ENCODE measurements around the gene S100P. TPM values are rescaled to one million over a fixed set of nuclear protein-coding genes. Genes with fewer than 3 reads are reported as not detected.
A peak's percentile ranks its signal among the peaks of the same experiment; 100 is the strongest.

Gene S100P
- total RNA-seq, 2 experiments from 2014 or later = 8.5 to 10.0 TPM

DNA sequence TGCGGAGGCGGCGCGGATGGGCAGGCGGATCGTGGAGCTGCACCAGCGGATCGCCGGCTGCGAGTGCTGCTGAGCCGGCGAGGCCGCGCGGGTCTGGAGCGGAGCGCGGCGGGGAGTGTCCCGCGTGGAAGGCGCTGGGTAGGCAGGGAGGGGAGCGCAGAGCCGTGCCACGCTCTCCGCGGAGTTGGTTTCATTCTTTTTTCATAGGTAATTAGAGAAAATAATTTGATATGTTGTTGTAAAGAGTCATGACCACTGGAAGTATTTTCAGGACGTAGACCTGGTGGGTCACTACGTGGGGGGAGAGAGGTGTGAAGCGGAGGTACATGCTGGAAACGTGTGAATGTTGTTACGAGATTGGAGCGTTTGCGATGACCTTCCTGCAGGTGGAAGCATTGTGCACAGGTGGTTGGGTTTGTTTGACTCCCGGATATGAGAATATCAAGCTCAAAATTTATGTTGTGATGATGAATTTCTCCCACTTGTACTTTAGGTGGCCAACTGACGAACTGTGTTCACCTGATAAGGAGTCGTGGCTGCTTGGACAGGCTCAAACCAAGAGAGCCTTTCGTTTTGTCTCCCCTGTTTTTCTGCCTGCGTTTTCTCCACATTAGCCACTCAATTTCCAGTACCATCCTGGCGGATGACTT, 19.1 kb upstream of the S100P start:
- H3K27me3 Mint-ChIP-seq (ENCODE audit: low read depth) = no peaks in the 10 kb centered on the region
- CTCF ChIA-PET = interaction anchor here (0.7 to 6.8 kb wide), 17 partner anchors 10 to 368 kb away, joined by 3 to 96 read pairs (median 6); partner anchors contain the start of genes BLOC1S4, MRFAP1L1 and S100P
- H3K4me1 Mint-ChIP-seq (ENCODE audit: low read depth) = peaks cover 48% of the 10 kb centered on the region
- H3K27ac Mint-ChIP-seq = peak overlapping the region; percentile 97
- H3K4me3 Mint-ChIP-seq = peak overlapping the region; percentile 96
- peaks cover 47% of the 10 kb centered on the region for H3K36me3 Mint-ChIP-seq (ENCODE audit: low read depth)
- intact Hi-C loops (cut with micrococcal nuclease) = loop anchor here (1.0 kb wide), 10 partner anchors 15 to 394 kb away; partner anchors contain the start of genes BLOC1S4, GRPEL1, MAN2B2 and MRFAP1L1
- DNase-seq = peak; percentile 85
- H3K9me3 Mint-ChIP-seq = peaks cover 3% of the 10 kb centered on the region

DNA sequence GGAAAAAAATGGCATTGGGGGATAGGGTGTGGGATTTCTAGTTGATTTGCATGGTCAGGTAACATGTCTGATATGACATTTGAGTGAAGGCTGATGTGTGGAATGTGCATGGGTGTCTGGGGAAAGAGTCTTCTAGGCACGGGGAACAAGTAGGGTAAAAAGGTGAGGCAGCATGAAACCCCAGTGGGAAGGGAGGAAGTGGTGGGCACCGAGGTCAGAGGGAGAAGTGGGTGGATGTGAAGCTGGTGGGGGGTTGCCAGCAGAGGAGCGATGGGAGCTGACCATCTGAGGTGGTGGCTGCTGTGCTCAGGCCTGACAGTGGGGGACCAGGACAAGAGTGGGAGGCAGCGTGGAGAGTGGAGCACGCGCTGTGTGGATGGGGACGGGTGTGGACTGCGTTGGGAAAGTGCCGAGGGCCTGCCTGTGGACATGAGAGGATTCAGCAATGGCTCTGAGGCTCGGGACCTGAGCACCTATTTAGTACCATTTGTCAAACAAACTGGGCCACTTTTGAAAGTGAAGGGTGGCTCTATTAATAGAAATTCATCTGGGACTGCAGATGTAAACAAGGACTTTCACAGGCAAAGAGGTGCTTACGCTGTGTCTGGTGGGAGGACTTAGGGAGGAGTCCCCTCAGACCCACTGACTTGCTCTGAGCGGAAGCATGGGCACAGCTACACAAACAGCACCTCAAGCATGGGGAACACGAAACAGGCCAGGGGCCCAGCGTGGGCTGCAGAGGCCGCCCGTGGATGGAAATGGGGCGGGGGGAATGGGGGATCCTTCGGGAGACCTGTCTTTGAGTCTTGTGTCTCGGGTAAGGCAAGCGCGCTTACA, 16.7 kb upstream of the S100P start:
- peaks cover 55% of the 10 kb centered on the region for H3K36me3 Mint-ChIP-seq (ENCODE audit: low read depth)
- H3K9me3 Mint-ChIP-seq = peaks cover 5% of the 10 kb centered on the region
- no peaks in the 10 kb centered on the region for H3K27me3 Mint-ChIP-seq (ENCODE audit: low read depth)
- peak overlapping the region; percentile 97 for H3K27ac Mint-ChIP-seq
- CTCF ChIA-PET = interaction anchor here (0.9 to 6.8 kb wide), 5 partner anchors 8 to 40 kb away, joined by 4 to 96 read pairs (median 25); partner anchors contain the start of genes BLOC1S4, MRFAP1L1 and S100P
- DNase-seq = no peak
- peak overlapping the region; percentile 96 for H3K4me3 Mint-ChIP-seq
- intact Hi-C loops (cut with micrococcal nuclease) = loop anchor here (1.0 kb wide), 1 partner anchor 9 kb away; no protein-coding TSS in a partner anchor
- peaks cover 48% of the 10 kb centered on the region for H3K4me1 Mint-ChIP-seq (ENCODE audit: low read depth)

DNA sequence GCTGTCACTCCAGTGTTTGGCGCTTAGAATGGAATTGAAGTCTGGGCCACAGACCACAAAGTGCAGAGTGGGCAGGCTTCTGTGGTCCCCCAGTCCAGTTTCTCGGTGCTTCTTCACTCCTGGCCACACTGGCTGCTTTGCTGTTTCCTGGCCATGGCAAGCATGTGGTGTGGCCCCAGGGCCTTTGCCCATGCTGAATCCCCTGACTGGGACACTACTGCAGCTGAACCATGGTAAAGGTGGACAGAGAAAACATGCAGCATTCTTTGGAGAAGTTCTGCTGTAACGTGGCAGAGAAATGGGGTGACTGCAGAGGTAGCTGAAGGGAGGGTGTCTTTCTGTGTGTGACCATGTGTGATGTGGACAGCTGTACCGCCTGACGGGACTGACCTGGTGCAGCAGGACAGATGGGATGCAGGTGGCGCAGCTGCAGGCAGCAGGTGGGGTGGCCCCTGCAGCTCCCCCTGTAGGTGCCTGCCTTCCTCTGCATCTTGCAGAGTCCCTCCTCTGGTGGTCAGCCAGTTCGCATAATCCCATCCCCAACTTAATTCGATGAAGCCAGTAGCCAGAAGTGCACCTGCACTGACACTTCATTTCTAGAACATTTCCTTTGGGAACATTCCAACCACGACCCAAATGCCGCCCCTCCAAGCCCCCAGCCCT, 13.2 kb upstream of the S100P start:
- H3K9me3 Mint-ChIP-seq = peaks cover 5% of the 10 kb centered on the region
- peaks cover 35% of the 10 kb centered on the region for H3K4me1 Mint-ChIP-seq (ENCODE audit: low read depth)
- CTCF ChIA-PET = interaction anchor here (1.1 to 1.3 kb wide), 2 partner anchors 9 to 10 kb away, joined by 3 to 4 read pairs; no protein-coding TSS in a partner anchor
- H3K27me3 Mint-ChIP-seq (ENCODE audit: low read depth) = no peaks in the 10 kb centered on the region
- intact Hi-C loops (cut with micrococcal nuclease) = no loop called here
- H3K36me3 Mint-ChIP-seq (ENCODE audit: low read depth) = peaks cover 43% of the 10 kb centered on the region
- H3K4me3 Mint-ChIP-seq = no peak overlapping the region
- no peak for DNase-seq
- no peak overlapping the region for H3K27ac Mint-ChIP-seq

DNA sequence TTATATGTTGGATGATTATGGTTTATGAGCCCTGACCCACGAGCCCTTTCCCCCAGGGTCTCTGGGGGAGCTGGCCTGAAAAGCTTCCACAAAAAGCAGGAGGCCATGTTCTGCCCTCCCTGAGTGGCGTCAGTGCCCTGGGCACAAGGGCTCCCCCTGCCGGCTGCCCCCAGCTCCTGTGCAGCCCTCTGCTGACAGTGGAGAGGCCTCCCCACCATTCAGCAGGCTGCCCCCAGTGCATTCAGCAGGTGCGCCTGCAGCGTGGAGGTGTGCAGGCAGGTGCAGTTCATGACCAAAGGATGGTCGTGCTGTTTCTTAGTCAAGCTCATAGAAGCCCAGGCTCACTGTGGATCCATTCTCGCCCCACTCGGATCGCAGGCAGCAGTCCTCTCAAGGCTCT, 12.5 kb upstream of the S100P start:
- H3K4me3 Mint-ChIP-seq = no peak overlapping the region

DNA sequence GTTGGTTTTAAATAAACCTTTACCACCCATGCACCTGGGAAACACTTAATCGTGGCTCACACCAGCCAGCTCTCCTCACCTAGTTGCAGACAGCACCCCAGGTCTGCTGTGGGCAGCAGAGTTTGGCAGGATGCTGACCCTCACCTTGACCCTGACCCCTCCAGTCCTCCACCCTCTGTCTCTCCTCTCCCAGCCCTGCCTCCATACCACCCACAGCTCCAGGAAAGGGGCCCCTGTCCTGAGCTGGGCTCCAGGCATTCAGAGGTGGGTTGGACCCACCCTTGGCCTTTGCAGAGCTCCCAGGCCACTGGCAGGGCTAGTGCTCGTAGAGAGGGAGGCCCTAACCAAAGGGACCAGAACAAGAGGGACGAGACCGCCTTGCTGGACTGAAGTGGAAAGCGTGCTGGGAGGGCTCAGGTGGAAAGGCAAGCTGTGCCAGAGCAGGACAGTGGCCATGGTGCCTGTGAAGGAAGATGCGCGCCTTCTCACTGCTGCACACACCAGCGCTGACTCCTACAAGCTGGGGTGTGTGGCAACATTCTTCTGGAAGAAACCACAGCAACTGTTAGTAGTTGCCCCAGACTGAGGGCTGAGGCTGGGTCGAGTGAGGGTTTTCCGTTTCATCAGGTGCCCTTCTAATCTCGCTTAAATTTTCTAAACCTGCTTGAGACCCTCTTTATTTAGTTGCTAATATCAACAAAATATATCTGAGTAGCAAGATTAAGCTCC, 10.7 kb upstream of the S100P start:
- no peaks in the 10 kb centered on the region for H3K27me3 Mint-ChIP-seq (ENCODE audit: low read depth)
- no peak for DNase-seq
- H3K9me3 Mint-ChIP-seq = peaks cover 5% of the 10 kb centered on the region
- H3K4me3 Mint-ChIP-seq = no peak overlapping the region
- intact Hi-C loops (cut with micrococcal nuclease) = no loop called here
- CTCF ChIA-PET = no interaction called here
- H3K27ac Mint-ChIP-seq = no peak overlapping the region
- H3K4me1 Mint-ChIP-seq (ENCODE audit: low read depth) = peaks cover 20% of the 10 kb centered on the region
- H3K36me3 Mint-ChIP-seq (ENCODE audit: low read depth) = peaks cover 21% of the 10 kb centered on the region

More for the DNA sequence above, 12.5 kb upstream of the S100P start:
- Mint-ChIP-seq H3K4me1 (ENCODE audit: low read depth) (peaks cover 29% of the 10 kb centered on the region), H3K9me3 (peaks cover 5% of the 10 kb centered on the region), H3K27me3 (ENCODE audit: low read depth) (no peaks in the 10 kb centered on the region), H3K27ac (no peak overlapping the region), H3K36me3 (ENCODE audit: low read depth) (peaks cover 36% of the 10 kb centered on the region)
- CTCF ChIA-PET = interaction anchor here (0.6 to 1.3 kb wide), 2 partner anchors 10 to 218 kb away, joined by 4 to 5 read pairs; no protein-coding TSS in a partner anchor
- intact Hi-C loops (cut with micrococcal nuclease) = no loop called here
- no peak for DNase-seq

DNA sequence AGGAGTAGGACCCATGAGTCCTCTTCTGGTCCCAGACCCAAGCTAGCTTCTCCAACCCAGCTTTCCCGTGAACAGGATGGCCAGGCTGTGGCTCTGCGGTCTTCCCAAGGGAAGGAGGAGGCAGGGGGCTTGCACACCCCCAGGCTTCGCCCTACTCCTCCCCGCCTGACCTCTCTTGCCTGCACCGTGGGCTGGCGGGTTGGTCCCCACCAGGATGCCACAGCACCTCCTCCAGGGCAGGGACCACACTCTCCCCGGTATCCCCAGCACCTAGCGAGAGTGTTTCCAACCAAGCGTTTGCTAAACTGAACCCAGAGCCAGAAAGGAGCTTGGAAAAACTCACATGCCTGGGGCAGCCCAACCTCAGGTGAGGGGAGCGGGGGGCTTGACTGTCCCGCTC, 9.0 kb upstream of the S100P start:
- Mint-ChIP-seq H3K4me3 (no peak overlapping the region), H3K9me3 (peaks cover 2% of the 10 kb centered on the region), H3K27me3 (ENCODE audit: low read depth) (no peaks in the 10 kb centered on the region), H3K4me1 (ENCODE audit: low read depth) (peaks cover 24% of the 10 kb centered on the region), H3K36me3 (ENCODE audit: low read depth) (peaks cover 7% of the 10 kb centered on the region), H3K27ac (no peak overlapping the region)
- intact Hi-C loops (cut with micrococcal nuclease) = no loop called here
- no peak for DNase-seq
- CTCF ChIA-PET = interaction anchor here (1.3 to 1.4 kb wide), 2 partner anchors 9 to 10 kb away, joined by 5 read pairs; no protein-coding TSS in a partner anchor

DNA sequence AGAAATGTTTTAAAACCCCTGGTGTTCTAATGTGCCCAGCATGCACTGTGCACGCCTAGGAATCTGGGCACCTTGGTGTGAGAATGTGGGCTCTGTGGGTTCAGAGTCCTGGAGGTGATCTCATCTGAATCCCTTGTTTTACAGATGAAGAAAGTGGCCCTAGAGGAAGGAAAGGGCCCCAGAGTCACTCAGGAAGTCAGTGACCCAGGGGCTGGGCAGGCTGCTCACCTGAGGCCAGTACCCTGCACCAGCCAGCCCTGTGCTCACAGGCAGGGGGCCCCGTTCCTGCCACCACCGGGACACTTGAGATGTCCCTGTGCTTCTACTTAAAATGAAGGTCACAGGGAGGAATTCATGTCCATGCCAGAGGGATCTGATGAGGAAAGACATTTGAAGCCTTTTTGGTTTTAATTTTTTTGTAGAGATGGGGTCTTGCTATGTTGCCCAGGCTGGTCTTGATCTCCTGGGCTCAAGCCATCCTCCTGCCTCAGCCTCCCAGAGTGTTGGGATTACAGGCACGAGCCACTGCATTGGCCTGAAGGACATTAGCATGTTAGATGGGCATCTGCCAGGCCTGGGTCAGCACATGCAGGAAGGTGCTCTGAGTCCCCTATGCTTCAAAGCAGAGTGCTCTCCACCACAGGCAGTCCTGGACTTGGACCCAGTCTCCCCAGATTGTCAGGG, 7.4 kb upstream of the S100P start:
- Mint-ChIP-seq H3K27me3 (ENCODE audit: low read depth) (no peaks in the 10 kb centered on the region), H3K9me3 (no peaks in the 10 kb centered on the region), H3K4me1 (ENCODE audit: low read depth) (peaks cover 40% of the 10 kb centered on the region), H3K27ac (peak overlapping the region; percentile 24), H3K36me3 (ENCODE audit: low read depth) (no peaks in the 10 kb centered on the region), H3K4me3 (no peak overlapping the region)
- DNase-seq = no peak
- intact Hi-C loops (cut with micrococcal nuclease) = loop anchor here (1.0 kb wide), 1 partner anchor 9 kb away; no protein-coding TSS in a partner anchor
- CTCF ChIA-PET = interaction anchor here (1.5 kb wide), 1 partner anchor 11 kb away, joined by 6 read pairs; no protein-coding TSS in a partner anchor

DNA sequence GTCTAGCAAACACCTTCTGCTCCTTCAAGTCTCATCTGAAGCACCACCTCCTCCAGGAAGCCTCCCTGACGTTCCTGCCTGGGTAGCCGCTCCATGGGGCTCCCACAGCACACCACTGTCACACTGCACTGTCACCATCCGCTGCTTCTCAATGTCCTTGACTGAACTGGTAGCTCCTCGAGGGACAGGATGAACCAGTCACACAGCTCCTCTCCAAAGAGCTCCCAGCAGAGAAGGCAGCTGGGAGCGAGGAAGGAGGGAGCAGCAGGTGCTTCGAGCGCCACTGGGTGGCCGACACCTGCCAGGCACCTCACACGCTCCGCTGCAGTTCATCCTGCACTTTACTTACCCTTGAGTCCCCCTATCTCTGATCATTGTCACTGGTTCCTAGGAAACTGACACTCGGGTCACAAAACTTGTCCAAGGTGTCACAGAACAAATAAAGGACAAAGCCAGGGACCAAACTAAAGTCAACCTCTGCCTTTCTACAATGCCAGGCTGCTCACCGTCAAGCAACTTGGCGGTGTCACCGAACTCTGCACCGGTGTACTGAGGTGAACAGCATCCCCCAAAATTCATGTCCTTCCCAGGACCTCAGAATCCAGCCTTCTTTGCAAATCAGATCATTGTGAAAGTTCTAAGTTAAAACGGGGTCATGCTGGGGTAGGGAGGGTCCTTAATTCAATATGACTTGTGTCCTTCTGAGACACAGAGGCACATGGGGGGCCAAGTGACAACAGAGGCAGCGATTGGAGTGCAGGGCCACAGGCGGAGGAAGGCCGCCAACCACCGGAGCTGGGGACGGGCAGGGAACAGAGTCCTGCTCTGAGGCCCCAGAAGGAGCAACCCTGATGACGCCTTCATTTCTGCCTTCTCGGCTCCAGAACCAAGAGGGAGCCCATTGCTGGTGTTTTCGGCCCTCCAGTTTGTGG, 5.5 kb upstream of the S100P start:
- Mint-ChIP-seq H3K36me3 (ENCODE audit: low read depth) (no peaks in the 10 kb centered on the region), H3K27ac (no peak overlapping the region), H3K9me3 (no peaks in the 10 kb centered on the region), H3K27me3 (ENCODE audit: low read depth) (no peaks in the 10 kb centered on the region), H3K4me3 (no peak overlapping the region), H3K4me1 (ENCODE audit: low read depth) (peaks cover 53% of the 10 kb centered on the region)
- CTCF ChIA-PET = interaction anchor here (0.6 to 3.7 kb wide), 6 partner anchors 9 to 32 kb away, joined by 3 to 33 read pairs (median 10); a partner anchor contains a TSS
- DNase-seq = no peak
- intact Hi-C loops (cut with micrococcal nuclease) = loop anchor here (2.0 kb wide), 1 partner anchor 21 kb away; the partner anchor contains the start of gene MRFAP1L1

DNA sequence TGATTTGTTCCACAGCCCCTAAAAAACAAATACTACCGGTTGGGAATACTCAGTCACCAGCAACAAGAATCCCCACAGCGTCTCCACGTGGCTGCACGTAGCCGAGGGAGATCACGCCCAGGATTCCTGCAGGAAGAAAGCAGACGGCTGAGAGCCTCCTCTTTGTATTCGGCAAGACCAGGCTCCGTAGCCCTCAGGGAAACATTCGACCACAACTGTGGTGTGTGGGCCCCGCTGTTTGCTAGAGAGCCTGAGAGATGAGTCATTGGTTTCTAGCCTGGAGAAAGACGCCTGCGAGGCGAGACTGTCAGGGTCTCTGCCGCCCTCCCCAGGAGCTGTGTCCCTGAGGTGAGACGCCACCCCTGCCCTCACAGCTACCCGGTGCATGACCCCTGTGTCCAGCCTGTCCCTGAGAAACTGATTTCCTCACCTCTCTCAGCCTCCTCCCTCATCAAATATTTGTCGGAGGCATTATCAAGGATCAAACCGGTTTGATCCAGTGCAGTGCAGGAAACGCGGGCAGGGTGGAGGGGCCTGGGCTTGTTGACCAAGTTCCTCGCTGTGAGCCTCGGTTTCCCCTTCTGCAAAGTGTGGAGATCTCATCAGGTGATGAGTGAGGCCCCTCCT, 4.7 kb upstream of the S100P start:
- Mint-ChIP-seq H3K4me3 (peak overlapping the region; percentile 51), H3K4me1 (ENCODE audit: low read depth) (peaks cover 61% of the 10 kb centered on the region), H3K27ac (no peak overlapping the region), H3K9me3 (no peaks in the 10 kb centered on the region), H3K27me3 (ENCODE audit: low read depth) (no peaks in the 10 kb centered on the region), H3K36me3 (ENCODE audit: low read depth) (no peaks in the 10 kb centered on the region)
- intact Hi-C loops (cut with micrococcal nuclease) = loop anchor here (1.0 to 2.0 kb wide), 2 partner anchors 15 to 20 kb away; partner anchors contain the start of gene MRFAP1L1
- DNase-seq = peak; percentile 89
- CTCF ChIA-PET = interaction anchor here (3.1 to 3.7 kb wide), 3 partner anchors 11 to 14 kb away, joined by 13 to 33 read pairs (median 18); a partner anchor contains a TSS

DNA sequence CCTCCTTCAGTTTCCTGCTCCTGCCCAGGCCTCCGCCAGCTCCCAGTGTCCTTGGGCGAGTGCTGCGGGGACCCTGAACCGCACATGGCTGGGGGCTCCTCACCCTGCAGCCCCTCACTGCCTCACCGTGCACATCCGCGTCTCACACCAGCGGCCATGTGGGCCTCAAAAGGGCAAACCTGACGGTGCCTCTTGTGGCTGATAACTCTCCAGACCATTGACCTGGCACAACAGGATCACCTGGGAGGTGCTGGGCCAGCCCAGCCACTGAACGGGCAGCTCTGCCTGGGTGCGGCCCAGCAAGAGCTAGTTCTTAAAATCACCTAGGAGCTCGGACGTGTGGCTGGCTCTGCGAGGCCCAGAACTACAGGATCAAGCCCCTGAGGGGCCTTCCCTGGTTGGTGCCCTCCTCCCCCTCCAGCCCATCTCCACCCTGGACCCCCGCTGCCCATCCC, 4.1 kb upstream of the S100P start:
- no peak for DNase-seq
- intact Hi-C loops (cut with micrococcal nuclease) = loop anchor here (1.0 to 2.0 kb wide), 2 partner anchors 15 to 19 kb away; partner anchors contain the start of gene MRFAP1L1
- Mint-ChIP-seq H3K36me3 (ENCODE audit: low read depth) (no peaks in the 10 kb centered on the region), H3K27ac (peak overlapping the region; percentile 18), H3K9me3 (no peaks in the 10 kb centered on the region), H3K4me3 (peak overlapping the region; percentile 9), H3K4me1 (ENCODE audit: low read depth) (peaks cover 66% of the 10 kb centered on the region), H3K27me3 (ENCODE audit: low read depth) (no peaks in the 10 kb centered on the region)
- CTCF ChIA-PET = interaction anchor here (0.8 to 3.7 kb wide), 6 partner anchors 9 to 381 kb away, joined by 3 to 33 read pairs (median 8); a partner anchor contains a TSS
